HG02870 (cell line): ENCODE data around the gene SPAG16.
A peak's percentile ranks its signal among the peaks of the same experiment; 100 is the strongest.

ENCODE experiments used
- ATAC-seq: cut with Tn5 transposase; IDR thresholded peaks from one replicate; pipeline ENCODE4 v1.9.1; 2021; ENCODE audit warnings: mild to moderate bottlenecking, moderate library complexity; ENCODE audit not compliant: unreplicated experiment

The SPAG16 gene

DNA sequence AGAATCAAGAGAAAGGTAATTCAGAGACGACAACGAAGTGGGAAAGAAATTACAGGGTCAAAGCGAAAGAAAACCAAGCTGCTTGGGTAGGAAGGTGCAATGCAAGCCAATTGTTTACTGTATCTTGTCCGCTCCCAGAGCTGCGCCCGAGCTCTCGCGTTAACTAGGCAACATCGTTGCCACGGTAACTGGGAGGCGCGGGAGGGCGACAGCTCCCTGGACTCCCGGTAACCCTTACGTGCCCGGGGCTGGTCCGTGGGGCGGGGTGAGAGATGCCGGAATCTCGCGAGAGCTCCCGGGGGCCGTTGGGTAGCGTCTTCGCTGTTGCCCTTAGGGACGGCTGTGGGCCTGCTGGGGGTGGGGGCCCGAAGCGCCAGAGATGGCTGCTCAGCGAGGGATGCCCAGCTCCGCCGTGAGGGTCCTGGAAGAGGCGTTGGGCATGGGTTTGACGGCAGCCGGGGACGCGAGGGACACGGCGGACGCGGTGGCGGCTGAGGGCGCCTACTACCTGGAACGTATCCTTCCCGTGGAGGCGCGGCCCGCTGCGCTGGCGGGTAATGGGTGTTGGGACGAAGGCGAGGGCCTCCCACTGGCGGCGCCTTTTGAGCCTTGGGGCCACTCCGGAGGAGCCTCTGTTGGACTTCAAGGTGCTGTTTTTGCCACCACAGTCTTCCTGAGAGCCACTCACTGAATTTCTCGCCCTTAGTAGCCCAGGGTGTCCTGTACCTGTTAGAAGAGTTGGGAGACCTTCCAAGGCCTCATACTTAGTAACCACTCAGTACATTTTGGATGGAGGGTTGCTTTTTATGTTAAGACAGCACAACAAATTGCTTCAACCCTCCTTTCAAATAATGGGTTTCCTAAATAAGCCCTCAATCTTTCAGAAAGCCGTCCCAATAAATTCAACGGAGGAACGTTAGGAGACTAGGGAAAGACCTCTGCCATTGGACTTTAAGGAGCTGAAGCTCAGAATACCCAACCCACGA is at the start of gene SPAG16:
Gene SPAG16 (plus strand): TSS at position 360 of the 986 bp plus-strand sequence.
- ATAC-seq = peak; percentile 99

GRCh38 chr2:213234641-213235040 is 49.6 kb upstream of the SPAG16 start:
- no peak for ATAC-seq

DNA sequence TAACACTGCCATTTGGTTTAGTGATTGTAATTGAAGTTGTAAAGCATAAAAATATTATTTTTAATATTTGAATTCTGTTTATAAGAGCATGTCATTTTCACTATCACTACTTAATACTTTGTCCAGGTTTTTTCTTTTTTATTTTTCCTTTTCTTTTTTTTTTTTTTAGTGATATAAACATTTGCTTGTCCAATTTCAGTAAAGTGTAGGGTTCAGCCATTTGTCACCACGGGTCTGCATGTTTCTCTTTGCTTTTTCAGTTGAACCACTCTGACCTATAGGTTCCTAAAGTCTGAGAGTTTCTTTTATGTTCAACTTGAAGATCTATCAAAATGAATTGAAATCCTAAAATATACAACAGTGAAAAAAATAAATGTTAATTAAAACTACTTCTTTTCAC is 48.5 kb upstream of the SPAG16 start:
- ATAC-seq = no peak

DNA sequence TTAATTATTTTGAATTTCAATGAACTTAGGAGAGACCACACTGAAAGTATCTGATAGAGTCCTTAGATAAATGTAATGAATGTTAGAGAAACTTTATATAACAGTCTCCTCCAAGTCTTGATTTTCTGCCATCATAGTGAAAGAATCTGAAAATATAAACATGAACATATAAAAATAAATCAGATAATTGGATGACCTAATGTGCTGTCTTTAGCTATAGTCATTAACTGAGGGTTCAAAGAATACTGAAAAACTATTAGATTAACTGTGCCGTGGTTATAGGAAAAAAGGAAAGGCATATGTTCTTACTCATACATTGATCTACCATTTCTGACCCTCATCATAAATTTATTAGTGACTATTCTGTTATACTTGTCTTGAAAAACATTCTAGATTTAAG is 47.0 kb upstream of the SPAG16 start:
- ATAC-seq = no peak

GRCh38 chr2:213237787-213238186 is 46.5 kb upstream of the SPAG16 start:
- ATAC-seq = no peak

DNA sequence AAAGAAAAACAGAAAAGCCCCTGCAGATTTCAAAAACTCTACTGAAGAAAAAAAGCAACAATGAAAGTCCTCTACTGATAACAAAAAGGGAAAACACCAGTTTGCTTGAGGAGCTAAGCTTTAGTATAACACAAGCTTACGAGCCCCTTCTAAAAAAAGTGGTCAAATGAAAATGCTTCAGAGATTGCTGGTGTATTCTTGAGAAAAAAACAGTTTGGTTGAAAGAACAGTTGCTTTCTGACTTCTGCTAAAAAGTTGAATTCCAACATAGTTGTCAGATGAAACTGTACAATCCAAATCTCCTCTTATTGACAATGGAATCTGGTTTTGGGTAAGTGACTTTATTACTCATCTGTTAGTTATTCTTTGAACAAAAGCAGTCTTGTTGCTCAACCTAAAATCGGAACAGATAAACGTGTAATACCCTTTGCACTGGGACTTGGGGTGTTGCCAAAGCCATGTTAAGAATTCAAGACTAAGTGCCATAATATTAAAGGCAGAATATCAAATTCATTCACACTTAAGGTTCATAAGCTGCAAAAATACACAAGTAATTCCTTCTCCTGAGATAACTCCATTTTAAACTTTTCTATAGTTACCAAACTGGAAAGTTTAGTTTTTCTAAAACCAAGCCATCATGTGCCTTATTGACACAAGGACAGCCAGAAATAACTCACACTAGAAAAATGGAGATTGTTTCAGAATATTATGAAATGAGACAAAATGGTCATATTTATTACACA is 45.3 kb upstream of the SPAG16 start:
- peak; percentile 40 for ATAC-seq

DNA sequence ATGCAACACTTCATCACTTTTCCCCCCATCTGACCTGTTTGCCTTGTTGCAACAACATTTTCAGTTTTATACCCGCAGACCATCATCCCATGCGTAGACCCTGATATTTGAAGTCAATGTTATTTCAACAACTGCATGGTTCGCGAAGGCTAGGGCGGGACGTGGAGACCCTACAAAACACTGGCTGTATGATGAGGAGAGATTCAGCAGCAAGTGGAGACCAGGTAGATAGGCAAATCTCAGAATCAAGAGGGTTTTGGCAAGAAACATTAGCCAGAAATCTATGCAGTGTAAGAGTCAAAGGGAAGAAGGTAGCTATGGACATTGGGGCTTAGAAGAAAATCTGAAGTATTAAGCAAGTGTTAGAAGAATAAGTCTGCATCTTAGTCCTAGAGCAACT is 42.4 kb upstream of the SPAG16 start:
- ATAC-seq = no peak

- no peak for ATAC-seq
Observed at GRCh38 chr2:213242653-213243052, 41.6 kb upstream of the SPAG16 start.

- ATAC-seq = peak; percentile 53
Observed at GRCh38 chr2:213243189-213244044, 40.8 kb upstream of the SPAG16 start.

DNA sequence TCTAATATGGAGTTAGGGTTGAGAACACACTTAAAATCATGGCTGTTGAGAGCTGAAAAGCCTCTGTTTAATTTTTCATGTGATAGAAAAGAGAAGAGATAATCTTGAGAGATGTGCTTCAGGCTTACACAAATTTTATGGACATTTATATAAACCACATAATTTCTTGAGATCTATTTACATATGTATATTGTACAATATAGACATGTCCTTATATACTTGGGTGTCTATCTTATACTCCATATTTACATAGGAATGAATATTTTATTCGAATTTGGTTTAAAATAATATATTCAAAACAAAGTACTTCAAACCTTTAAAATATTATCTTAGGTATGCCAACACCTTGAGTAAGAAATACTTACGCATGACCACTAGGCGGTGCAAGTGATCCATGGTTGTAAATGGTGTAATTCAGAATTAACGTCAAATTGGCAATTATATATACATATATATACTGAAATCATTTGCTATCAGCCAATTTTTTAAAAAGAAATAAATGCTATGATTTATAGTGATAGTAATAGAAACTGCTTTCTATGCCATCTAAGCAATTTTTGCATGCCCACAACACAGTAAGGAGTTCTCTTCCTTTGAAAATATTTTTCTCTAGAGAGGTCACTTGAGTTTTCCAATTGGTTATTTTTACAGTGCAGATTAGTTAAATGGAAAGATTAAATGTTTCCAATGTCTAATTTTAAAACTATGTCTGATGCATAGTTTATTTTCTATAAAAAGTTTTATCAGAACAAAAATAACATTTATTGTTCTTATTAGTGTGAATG is 37.6 kb upstream of the SPAG16 start:
- ATAC-seq = no peak

GRCh38 chr2:213247566-213247965 is 36.7 kb upstream of the SPAG16 start:
- no peak for ATAC-seq

GRCh38 chr2:213248637-213249036 is 35.6 kb upstream of the SPAG16 start:
- ATAC-seq = no peak

GRCh38 chr2:213249502-213249901 is 34.8 kb upstream of the SPAG16 start:
- ATAC-seq = no peak

DNA sequence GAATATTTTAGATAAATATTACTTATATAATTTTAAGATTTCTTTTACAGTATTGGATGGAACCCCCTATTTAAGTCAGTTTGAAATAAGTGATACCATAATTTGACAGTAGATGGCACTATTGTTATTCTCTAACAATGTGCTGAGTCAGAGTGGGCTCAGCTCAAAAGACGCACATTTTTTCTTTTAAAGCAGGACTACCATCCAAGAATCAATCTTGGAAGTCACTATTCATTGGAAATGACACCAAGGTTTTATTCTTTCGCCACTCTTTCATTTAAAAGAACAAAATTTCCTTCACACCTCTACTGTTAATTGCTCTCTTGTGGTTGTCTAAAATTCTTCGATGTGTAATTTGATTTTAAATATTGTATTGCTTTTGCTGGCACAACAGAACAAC is 32.6 kb upstream of the SPAG16 start:
- ATAC-seq = peak; percentile 84

GRCh38 chr2:213252206-213252605 is 32.1 kb upstream of the SPAG16 start:
- ATAC-seq = no peak

DNA sequence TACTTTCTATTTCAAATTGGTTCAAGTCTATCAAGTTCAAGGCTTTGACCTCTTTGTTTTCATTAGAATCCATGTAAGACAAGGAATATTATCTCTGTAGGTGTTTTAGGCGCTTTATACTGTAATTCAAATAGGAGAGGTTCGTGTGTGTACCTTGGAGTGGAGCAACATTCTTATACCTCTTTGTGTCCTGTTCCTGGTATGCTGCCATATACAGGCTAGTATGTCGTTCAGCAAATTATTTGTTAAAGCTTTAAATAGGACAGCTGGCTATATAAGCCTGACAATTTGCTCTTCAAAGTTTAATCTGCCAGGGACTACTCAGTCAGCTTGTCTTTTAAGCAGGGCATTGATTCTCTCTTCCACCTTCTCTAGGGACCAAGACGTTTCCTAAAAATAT is 31.1 kb upstream of the SPAG16 start:
- no peak for ATAC-seq

- no peak for ATAC-seq
Observed at GRCh38 chr2:213259266-213259665, 25.0 kb upstream of the SPAG16 start.

DNA sequence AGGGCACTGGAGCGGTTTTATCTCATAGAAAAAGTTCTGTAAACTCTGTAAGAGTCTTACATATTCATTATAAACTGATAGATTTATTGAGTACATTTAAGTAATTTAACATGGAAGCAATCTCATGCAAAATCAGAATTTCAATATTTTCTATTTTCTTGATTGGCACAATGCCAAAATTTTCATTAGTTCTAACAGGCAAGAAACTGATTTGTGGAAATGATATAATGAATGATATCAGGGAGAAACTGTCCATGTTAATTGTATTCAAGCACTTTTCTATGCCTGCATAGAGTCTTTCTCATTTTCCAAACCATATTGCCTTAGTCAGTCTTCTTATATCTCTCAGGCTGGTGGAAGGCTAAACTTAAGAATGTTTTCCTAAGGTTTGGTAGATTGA is 23.0 kb upstream of the SPAG16 start:
- ATAC-seq = no peak

DNA sequence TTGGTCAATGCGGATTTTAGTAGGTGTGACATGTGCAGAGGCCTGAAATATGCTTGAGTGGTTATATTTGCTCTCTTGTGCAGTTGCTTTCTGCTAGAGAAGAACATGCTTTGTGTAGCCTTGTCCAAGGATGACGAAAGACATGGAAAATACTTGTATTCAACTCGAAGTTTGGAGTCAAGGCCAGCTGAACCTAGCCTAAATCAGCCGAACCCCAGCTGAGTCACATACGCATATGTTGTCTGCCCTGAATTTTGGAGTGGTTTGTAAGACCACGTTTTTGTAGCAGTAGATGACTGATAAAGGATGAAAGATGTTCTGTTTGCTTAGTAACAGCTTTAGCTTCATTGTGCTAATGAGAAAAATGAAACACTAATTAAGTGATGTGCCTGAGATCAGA is 22.5 kb upstream of the SPAG16 start:
- no peak for ATAC-seq

DNA sequence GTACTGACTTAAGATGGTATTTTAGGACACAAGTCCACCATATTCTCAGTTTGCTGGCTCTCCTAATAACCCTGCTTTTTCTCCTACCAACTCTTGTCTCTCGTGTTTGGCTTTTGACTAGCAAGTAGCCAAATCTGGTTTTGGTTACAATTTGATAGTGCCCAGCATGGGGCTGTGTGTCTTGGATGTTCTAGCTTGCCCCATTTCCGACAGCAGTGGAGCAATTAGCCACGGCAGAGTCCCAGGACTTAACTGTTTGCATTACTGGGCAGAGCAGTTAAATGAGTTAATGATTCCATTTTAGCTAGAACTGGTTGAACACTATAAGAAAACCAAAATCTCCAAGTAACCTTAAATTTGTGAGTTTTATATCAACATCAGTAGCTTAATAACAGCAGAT is 18.6 kb upstream of the SPAG16 start:
- no peak for ATAC-seq
